CD14-positive monocyte (primary cell): ENCODE results near the gene TRAF3IP3. TPM values are rescaled to one million over a fixed set of nuclear protein-coding genes. Genes with fewer than 3 reads are reported as not detected.

ENCODE experiments used
- DNase-seq, 3 donors: peaks; one replicate each; pipeline ENCODE4 v3.0.0-alpha.2; 2011 to 2022
- H2AFZ ChIP-seq: 2 replicates; pipeline ENCODE4 v1.6.0; 2012; ENCODE audit warnings: mild to moderate bottlenecking, low read depth, low read length, inconsistent platforms; ENCODE audit not compliant: insufficient read depth, poor library complexity, severe bottlenecking
- H3K27ac ChIP-seq, 2 donors: 1 replicate in 1 of 2; 2 replicates in 1 of 2; pipeline ENCODE4 v1.5.1; 2012 to 2013; ENCODE audit warnings: low read length in 2 of 2, control low read depth in 1 of 2, inconsistent platforms in 1 of 2, low read depth in 1 of 2, mild to moderate bottlenecking in 1 of 2
- H3K27me3 ChIP-seq, 2 donors: one replicate each; pipeline versions ENCODE4 v1.6.0 to v1.6.1; 2011 to 2013; ENCODE audit warnings: low read length in 2 of 2; ENCODE audit not compliant: control insufficient read depth in 2 of 2, insufficient read depth in 2 of 2
- H3K36me3 ChIP-seq, 2 donors: replicated peaks in 1 of 2; 1 replicate in 1 of 2; 2 replicates in 1 of 2; pipeline versions ENCODE4 v1.5.1 to v1.6.1; 2012 to 2013; ENCODE audit warnings: low read length in 2 of 2, control low read depth in 1 of 2, inconsistent platforms in 1 of 2, mild to moderate bottlenecking in 1 of 2; ENCODE audit not compliant: insufficient read depth in 2 of 2, control insufficient read depth in 1 of 2
- H3K4me1 ChIP-seq, 2 donors: 1 replicate in 1 of 2; 2 replicates in 1 of 2; pipeline versions ENCODE4 v1.5.1 to v1.6.1; 2012 to 2013; ENCODE audit warnings: low read length in 2 of 2, control low read depth in 1 of 2, inconsistent platforms in 1 of 2, mild to moderate bottlenecking in 1 of 2, moderate library complexity in 1 of 2; ENCODE audit not compliant: insufficient read depth in 2 of 2, control insufficient read depth in 1 of 2
- H3K4me2 ChIP-seq: replicated peaks from 2 replicates; pipeline ENCODE3; 2012; ENCODE audit warnings: low read length, moderate library complexity, mild to moderate bottlenecking; ENCODE audit not compliant: poor library complexity, severe bottlenecking; ENCODE audit errors: extremely low read depth
- H3K4me3 ChIP-seq, 3 experiments: fragments of 200-600 bp in 1 of 3; sonication (generic) in 1 of 3; replicated peaks in 1 of 3; 1 replicate in 2 of 3; 2 replicates in 1 of 3; pipeline ENCODE4 v1.5.1; 2011 to 2013; ENCODE audit warnings: low read length in 3 of 3, mild to moderate bottlenecking in 3 of 3, control low read depth in 2 of 3, low read depth in 2 of 3, inconsistent platforms in 1 of 3, moderate library complexity in 1 of 3
- H3K79me2 ChIP-seq: 2 replicates; pipeline ENCODE4 v1.6.0; 2012; ENCODE audit warnings: mild to moderate bottlenecking, control low read depth, inconsistent platforms, low read length, moderate library complexity; ENCODE audit not compliant: insufficient read depth
- H3K9ac ChIP-seq: 2 replicates; pipeline ENCODE4 v1.6.0; 2017; ENCODE audit warnings: low read length, mild to moderate bottlenecking; ENCODE audit not compliant: insufficient read depth, poor library complexity, severe bottlenecking
- H3K9me3 ChIP-seq, 2 donors: replicated peaks in 1 of 2; 1 replicate in 1 of 2; 2 replicates in 1 of 2; pipeline versions ENCODE4 v1.5.1 to v1.6.1; 2012 to 2013; ENCODE audit warnings: low read length in 2 of 2, control low read depth in 1 of 2; ENCODE audit not compliant: control insufficient read depth in 1 of 2, insufficient read depth in 1 of 2
- H4K20me1 ChIP-seq: 2 replicates; pipeline ENCODE4 v1.6.0; 2012; ENCODE audit warnings: mild to moderate bottlenecking, low read length, control low read depth, moderate library complexity; ENCODE audit not compliant: insufficient read depth
- H3K27ac Mint-ChIP-seq, 7 donors: one replicate each; pipeline ENCODE4 v1.8.0; 2020; ENCODE audit warnings: mild to moderate bottlenecking in 7 of 7, mixed read lengths in 7 of 7, moderate library complexity in 6 of 7, inconsistent platforms in 2 of 7
- H3K27me3 Mint-ChIP-seq, 3 donors: one replicate each; pipeline ENCODE4 v1.8.0; 2021 to 2022; ENCODE audit warnings: low read depth in 3 of 3, mild to moderate bottlenecking in 3 of 3, mixed read lengths in 3 of 3, moderate library complexity in 3 of 3, inconsistent platforms in 1 of 3
- H3K36me3 Mint-ChIP-seq, 2 donors: one replicate each; pipeline ENCODE4 v1.8.0; 2020; ENCODE audit warnings: mixed read lengths in 2 of 2, inconsistent platforms in 1 of 2, mild to moderate bottlenecking in 1 of 2
- H3K4me1 Mint-ChIP-seq: one replicate; pipeline ENCODE4 v1.8.0; 2020; ENCODE audit warnings: mild to moderate bottlenecking, mixed read lengths
- H3K4me3 Mint-ChIP-seq, 2 donors: one replicate each; pipeline ENCODE4 v1.8.0; 2020; ENCODE audit warnings: mild to moderate bottlenecking in 2 of 2, mixed read lengths in 2 of 2, moderate library complexity in 1 of 2
- H3K9me3 Mint-ChIP-seq, 7 donors: one replicate each; pipeline ENCODE4 v1.8.0; 2020 to 2022; ENCODE audit warnings: mixed read lengths in 7 of 7, mild to moderate bottlenecking in 6 of 7, moderate library complexity in 6 of 7, inconsistent platforms in 2 of 7
- WGBS: methylation state at CpG from one replicate; pipeline ENCODE4 v1.1.5; 2013; ENCODE audit warnings: missing lambda C conversion rate; ENCODE audit not compliant: insufficient coverage; 5-methylcytosine and 5-hydroxymethylcytosine counted together
- intact Hi-C, 2 donors: fragments of 100-400 bp; cut with micrococcal nuclease; formaldehyde crosslinking; loops; one replicate each; pipeline versions ENCODE4 v1.15.0 to v1.15.1; 2023
- polyA plus RNA-seq, 3 donors: library from polyadenylated mRNA; depleted of rRNA in 1 of 3; unstranded in 2 of 3; stranded (reverse) in 1 of 3; fragments of 300-500 nt in 2 of 3; fragments of >200 nt in 1 of 3; fragmentation: Illumina TruSeq in 2 of 3; gene quantifications; 1 replicate in 2 of 3; 2 replicates in 1 of 3; pipeline ENCODE4 v1.2.3, GENCODE V29; 2012 to 2021
- TF ChIP-seq, protein P1 (sequence below): fragments of 200-600 bp; IDR thresholded peaks from one replicate; pipeline ENCODE4 v1.8.0; 2022; ENCODE audit warnings: antibody characterized with exemption, mild to moderate bottlenecking

TRAF3IP3 gene
- polyA plus RNA-seq, 3 donors = 89.3 to 266 (median 111) TPM

DNA sequence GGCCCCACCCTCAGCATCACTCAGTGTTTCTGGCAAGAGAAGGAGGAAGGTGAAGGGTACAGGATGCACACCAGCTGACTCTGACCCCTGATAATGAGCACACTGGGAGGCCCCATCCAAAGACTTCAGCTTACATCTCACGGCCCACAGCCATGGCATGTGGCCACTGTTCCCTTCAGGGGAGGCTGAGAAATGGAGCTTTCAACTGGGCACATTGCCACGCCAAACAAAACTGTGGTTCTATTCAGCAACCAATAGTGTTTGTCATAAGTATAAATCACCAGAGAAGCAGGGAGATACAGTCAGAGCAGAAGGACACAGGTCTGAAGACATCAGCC is 12.7 kb upstream of the TRAF3IP3 start:
- Histone ChIP-seq H3K9ac (no peak overlapping the region), H3K36me3 (no peaks in the 10 kb centered on the region), H2AFZ (no peak overlapping the region), H4K20me1 (no peaks in the 10 kb centered on the region), H3K4me3 (no peak overlapping the region), H3K27ac (no peak overlapping the region), H3K4me1 (peaks cover 8 to 9% of the 10 kb centered on the region in 2 donors), H3K27me3 (no peaks in the 10 kb centered on the region), H3K79me2 (no peaks in the 10 kb centered on the region), H3K9me3 (no peaks in the 10 kb centered on the region), H3K4me2 (no peak overlapping the region)
- no peak overlapping the region for H3K4me3 Mint-ChIP-seq
- WGBS = no CpG with 5 or more reads among the region's 2 CpGs
- intact Hi-C loops = loop anchor here (5.0 to 10.0 kb wide), 2 partner anchors 41 to 48 kb away; partner anchors contain the start of gene HSD11B1 (in 1 of the 2)
- H3K27me3 Mint-ChIP-seq = peaks cover 0 to 6% (median 2%) of the 10 kb centered on the region in 3 donors
- no peaks in the 10 kb centered on the region for H3K9me3 Mint-ChIP-seq
- no peak for DNase-seq
- no peak overlapping the region for H3K27ac Mint-ChIP-seq
- TF ChIP-seq, protein P1, sequence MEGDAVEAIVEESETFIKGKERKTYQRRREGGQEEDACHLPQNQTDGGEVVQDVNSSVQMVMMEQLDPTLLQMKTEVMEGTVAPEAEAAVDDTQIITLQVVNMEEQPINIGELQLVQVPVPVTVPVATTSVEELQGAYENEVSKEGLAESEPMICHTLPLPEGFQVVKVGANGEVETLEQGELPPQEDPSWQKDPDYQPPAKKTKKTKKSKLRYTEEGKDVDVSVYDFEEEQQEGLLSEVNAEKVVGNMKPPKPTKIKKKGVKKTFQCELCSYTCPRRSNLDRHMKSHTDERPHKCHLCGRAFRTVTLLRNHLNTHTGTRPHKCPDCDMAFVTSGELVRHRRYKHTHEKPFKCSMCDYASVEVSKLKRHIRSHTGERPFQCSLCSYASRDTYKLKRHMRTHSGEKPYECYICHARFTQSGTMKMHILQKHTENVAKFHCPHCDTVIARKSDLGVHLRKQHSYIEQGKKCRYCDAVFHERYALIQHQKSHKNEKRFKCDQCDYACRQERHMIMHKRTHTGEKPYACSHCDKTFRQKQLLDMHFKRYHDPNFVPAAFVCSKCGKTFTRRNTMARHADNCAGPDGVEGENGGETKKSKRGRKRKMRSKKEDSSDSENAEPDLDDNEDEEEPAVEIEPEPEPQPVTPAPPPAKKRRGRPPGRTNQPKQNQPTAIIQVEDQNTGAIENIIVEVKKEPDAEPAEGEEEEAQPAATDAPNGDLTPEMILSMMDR = no peak
- H3K4me1 Mint-ChIP-seq = peaks cover 7% of the 10 kb centered on the region
- H3K36me3 Mint-ChIP-seq = no peaks in the 10 kb centered on the region

GRCh38 chr1:209746451-209747165 is 9.2 kb upstream of the TRAF3IP3 start:
- H3K27ac ChIP-seq = no peak overlapping the region
- peaks cover 39 to 40% of the 10 kb centered on the region in 2 donors for H3K4me1 ChIP-seq
- H3K36me3 ChIP-seq = no peaks in the 10 kb centered on the region
- H3K9ac ChIP-seq = no peak overlapping the region
- WGBS = 95% methylated on average over 2 of the region's 4 CpGs
- Mint-ChIP-seq H3K9me3 (no peaks in the 10 kb centered on the region), H3K4me1 (peaks cover 34% of the 10 kb centered on the region), H3K36me3 (no peaks in the 10 kb centered on the region), H3K27ac (no peak overlapping the region), H3K27me3 (peaks cover 0 to 6% (median 0%) of the 10 kb centered on the region in 3 donors), H3K4me3 (no peak overlapping the region)
- H3K79me2 ChIP-seq = no peaks in the 10 kb centered on the region
- H4K20me1 ChIP-seq = no peaks in the 10 kb centered on the region
- H3K4me2 ChIP-seq = no peak overlapping the region
- H3K27me3 ChIP-seq = no peaks in the 10 kb centered on the region
- peak in 1 of 3 donors; percentile 31 for DNase-seq
- H3K9me3 ChIP-seq = no peaks in the 10 kb centered on the region
- intact Hi-C loops = loop anchor here (5.0 to 10.0 kb wide), 2 partner anchors 52 to 169 kb away; no protein-coding TSS in a partner anchor
- TF ChIP-seq, protein P1 = no peak
- no peak overlapping the region for H2AFZ ChIP-seq
- no peak overlapping the region for H3K4me3 ChIP-seq
